Measurements from ENCODE around the gene ILDR1.

ILDR1 gene

DNA sequence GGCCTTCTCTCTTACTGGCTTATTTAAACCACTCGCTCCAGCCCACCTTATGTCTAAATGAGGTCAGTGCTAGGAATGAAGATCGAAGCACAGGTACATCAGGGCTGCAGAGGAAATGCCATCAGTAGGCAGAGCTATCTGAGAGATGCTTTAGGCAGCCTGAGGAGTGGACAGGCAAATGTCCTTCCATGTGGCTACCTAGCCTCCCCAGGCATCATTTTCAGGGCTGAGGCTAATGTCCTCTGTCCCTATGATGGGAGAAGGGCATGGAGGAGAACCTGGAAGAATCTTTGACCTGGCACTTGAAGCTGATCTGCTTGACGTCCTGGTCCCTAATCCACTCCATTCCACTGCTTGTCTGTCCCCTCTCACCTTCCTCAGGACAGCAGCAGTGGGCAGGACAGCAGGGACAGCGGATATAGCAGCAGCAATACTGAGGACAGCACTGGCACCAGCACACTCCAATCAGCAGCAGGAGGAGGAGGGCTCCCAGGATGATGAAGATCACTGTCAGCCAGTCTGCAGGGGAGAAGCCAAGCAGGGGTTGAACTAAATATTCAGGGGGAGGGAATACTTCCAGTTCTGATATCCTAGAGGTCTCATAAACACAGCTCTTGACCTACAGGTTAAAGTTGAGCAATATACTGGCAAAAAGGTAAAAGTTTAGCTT lies 21.0 kb downstream of the ILDR1 start:
- H3K4me3 ChIP-seq (ENCODE audit: low read length), result no peak overlapping the region
- TF ChIP-seq, protein P1, sequence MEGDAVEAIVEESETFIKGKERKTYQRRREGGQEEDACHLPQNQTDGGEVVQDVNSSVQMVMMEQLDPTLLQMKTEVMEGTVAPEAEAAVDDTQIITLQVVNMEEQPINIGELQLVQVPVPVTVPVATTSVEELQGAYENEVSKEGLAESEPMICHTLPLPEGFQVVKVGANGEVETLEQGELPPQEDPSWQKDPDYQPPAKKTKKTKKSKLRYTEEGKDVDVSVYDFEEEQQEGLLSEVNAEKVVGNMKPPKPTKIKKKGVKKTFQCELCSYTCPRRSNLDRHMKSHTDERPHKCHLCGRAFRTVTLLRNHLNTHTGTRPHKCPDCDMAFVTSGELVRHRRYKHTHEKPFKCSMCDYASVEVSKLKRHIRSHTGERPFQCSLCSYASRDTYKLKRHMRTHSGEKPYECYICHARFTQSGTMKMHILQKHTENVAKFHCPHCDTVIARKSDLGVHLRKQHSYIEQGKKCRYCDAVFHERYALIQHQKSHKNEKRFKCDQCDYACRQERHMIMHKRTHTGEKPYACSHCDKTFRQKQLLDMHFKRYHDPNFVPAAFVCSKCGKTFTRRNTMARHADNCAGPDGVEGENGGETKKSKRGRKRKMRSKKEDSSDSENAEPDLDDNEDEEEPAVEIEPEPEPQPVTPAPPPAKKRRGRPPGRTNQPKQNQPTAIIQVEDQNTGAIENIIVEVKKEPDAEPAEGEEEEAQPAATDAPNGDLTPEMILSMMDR (conservative IDR thresholded peaks at IDR 0.05; ENCODE audit: low read length), result no peak

DNA sequence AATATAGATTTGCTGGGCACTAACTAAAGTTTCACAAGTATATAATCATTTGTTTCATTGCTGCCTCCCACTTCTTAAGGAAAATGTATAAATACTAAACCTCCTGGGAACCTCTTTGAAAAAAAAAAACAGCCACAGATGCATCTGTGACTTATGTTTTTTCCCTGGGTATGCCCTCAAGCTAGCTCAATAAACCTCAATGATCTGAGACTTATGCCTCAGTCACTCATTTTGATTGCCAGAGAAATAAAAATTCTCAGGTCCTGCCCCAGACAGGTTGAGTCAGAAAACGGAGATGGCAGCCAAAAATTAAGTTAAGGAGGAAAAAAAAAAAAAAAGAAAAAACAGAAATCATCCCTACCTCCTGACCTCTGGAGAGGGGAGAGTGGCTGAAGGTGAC lies 22.1 kb downstream of the ILDR1 start:
- no peak for DNase-seq (ENCODE audit: low read depth)
- H3K4me3 ChIP-seq (ENCODE audit: low read length), result no peak overlapping the region
- TF ChIP-seq, protein P1 (conservative IDR thresholded peaks at IDR 0.05; ENCODE audit: low read length), result no peak

More for the DNA sequence above, 21.0 kb downstream of the ILDR1 start:
- DNase-seq (ENCODE audit: low read depth), result no peak

DNA sequence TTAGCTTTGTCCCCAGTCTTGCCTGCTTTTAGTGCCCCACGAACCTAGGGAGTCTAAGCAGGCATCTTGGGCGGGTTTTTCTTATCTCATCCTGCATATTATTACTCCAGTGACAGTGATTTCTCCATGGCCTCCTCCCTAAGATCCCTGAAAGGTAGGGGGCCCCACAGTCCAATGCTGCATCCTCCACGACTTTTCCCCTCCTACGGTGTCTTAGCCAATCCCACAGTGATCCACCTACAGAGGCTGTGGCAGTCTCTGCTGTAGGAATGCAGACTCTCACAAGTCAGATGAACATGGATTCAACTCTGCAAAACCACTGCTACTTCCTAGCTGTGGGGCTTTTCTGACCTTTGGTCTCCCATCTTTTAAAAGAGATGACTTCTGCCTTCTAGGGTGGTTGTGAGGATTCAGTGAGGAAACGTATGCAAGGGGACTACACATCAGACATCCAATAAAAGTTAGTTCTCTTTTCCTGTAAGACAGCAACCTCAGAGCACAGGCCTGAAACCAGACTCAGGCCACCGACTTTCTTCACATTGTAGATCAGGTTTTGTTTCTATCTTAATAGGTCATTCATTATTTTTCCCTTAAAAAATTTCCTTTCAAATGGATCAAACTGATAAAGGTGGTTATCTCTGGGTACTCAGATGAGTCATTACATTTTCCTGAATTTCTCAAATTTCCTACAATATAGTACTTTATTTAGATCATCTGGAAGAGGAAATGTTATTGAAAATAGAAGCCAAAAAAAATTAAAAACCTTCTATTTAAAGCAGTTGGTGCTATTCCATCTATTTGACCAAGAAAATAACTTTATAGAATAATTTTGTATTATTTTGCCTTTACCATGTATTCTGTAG lies 23.2 kb downstream of the ILDR1 start:
- TF ChIP-seq, protein P1 (conservative IDR thresholded peaks at IDR 0.05; ENCODE audit: low read length), result no peak
- DNase-seq (ENCODE audit: low read depth), result no peak
- H3K4me3 ChIP-seq (ENCODE audit: low read length), result no peak overlapping the region

DNA sequence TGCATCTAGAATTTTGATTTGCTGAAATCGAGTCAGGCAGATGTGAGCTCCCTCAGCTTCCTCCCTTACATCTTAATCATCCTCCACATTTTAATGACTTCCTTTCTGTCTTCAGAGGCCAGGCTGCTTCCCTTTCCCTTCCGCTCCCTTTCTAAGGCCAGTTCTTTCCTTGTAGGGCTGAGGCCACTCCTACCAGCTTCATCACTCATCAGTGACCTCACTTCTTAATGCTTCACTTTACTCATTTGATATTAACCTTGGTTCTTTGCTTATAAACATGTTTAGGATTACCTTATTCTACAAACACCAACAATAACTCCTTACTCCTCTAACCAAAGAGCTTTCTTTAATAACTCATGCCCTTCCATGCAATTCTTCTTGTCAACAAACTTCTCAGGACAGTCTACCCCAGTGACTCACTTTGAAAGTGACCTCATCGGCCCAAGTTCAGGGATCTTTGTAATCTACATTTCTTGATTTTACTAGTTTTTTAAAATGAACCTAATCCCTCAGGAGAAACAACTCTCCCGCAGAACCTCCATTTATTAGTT lies 23.9 kb downstream of the ILDR1 start:
- DNase-seq (ENCODE audit: low read depth), result peak; percentile 24
- no peak overlapping the region for H3K4me3 ChIP-seq (ENCODE audit: low read length)
- TF ChIP-seq, protein P1 (conservative IDR thresholded peaks at IDR 0.05; ENCODE audit: low read length), result no peak

DNA sequence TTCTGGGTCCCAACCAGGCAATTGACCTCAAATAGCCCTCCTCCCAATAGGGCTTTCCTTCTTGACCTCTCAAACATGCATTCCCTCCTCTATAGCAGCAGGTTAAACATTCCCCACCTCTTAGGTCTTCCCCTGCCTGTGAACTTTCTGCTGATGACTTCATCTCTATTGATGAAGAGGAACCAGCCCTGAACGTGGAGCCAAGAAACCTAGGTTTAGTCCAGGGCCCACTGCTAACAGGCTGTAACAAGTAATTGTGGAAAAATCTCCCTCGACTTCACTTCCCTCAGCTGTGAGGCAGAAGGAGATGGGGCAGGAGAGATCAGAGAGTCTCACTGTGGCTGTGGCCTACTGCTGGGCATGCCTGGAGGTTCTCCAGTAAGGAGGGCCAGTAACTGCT lies 24.7 kb downstream of the ILDR1 start:
- DNase-seq (ENCODE audit: low read depth), result no peak
- no peak overlapping the region for H3K4me3 ChIP-seq (ENCODE audit: low read length)
- TF ChIP-seq, protein P1 (conservative IDR thresholded peaks at IDR 0.05; ENCODE audit: low read length), result no peak

DNA sequence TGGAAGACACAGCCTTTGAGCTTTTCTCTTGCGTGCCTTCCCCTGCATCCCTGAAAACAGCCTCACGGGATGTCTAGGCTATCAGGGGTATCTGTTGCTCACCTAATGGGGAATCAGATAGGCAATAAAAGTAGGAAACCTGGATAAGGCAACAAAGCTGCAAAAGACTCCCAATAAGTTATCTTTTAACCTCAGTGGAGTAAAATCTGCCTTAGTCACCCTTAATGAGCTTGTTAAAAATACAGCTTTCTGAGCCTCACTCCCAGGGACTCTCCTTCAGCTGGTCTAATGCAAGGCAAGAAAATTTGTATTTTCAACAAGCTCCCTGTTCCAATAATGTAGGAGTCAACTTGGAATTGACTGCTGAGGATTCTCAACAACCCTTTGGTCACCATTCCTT lies 25.6 kb downstream of the ILDR1 start:
- no peak for DNase-seq (ENCODE audit: low read depth)
- no peak overlapping the region for H3K4me3 ChIP-seq (ENCODE audit: low read length)
- TF ChIP-seq, protein P1 (conservative IDR thresholded peaks at IDR 0.05; ENCODE audit: low read length), result no peak
